Measurements from ENCODE around the gene AMIGO1.

AMIGO1 gene

DNA sequence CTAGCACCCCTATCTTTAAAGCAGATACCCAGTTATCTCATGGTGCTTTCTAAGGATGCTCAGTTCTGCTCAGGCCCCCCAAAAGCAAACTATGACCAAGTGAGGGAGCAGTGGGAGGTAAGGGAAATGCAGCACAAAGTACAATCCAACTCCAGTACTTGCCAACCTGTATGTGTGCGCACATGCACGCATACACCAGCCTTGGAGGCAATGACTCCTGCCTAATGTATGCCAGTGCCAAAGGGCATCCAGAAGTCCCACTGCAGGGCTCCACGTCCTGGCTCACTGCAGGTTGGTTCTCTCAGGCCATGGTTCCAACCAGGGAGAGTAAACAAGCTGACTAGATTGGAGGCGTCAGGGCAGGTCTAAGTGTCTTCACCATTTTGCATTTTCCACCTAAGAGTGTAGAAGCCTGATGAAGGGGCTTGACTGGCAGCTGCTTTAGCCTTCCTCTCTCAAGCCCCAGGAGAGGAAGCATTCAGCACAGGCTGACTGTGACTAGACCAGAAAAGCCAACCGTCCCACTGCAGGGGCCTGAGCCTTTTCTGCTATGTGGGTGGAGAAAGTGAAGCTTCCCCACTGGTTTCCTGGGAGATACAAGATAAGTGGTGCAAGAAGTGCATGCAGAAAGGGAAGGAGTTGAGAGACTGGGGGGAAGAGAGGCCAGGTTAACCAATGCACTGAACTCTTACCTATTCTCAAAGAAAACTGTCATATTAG is 7.7 kb downstream of the AMIGO1 start:
- no peaks in the 10 kb centered on the region for H3K9me3 ChIP-seq (ENCODE audit: insufficient read depth, low read depth, low read length)
- H2AFZ ChIP-seq (ENCODE audit: low read length): no peak overlapping the region
- peaks cover 36% of the 10 kb centered on the region for H3K4me1 ChIP-seq (ENCODE audit: insufficient read depth, low read length, poor library complexity, severe bottlenecking)
- H3K4me3 ChIP-seq (ENCODE audit: low read length, poor library complexity, severe bottlenecking): peak overlapping the region; percentile 21
- peaks cover 9% of the 10 kb centered on the region; the same call in 1 of the 2 replicates for H3K79me2 ChIP-seq (ENCODE audit: insufficient read depth, low read length)
- H3K9me2 ChIP-seq (replicated peaks; ENCODE audit: low read depth, low read length): no peaks in the 10 kb centered on the region
- peak overlapping the region; percentile 58 for H3K4me2 ChIP-seq (ENCODE audit: low read depth, low read length, poor library complexity, severe bottlenecking)
- TF ChIP-seq EZH2phosphoT487 (IDR thresholded peaks at IDR 0.05; ENCODE audit: borderline replicate concordance): no peak
- TF ChIP-seq, protein P1, sequence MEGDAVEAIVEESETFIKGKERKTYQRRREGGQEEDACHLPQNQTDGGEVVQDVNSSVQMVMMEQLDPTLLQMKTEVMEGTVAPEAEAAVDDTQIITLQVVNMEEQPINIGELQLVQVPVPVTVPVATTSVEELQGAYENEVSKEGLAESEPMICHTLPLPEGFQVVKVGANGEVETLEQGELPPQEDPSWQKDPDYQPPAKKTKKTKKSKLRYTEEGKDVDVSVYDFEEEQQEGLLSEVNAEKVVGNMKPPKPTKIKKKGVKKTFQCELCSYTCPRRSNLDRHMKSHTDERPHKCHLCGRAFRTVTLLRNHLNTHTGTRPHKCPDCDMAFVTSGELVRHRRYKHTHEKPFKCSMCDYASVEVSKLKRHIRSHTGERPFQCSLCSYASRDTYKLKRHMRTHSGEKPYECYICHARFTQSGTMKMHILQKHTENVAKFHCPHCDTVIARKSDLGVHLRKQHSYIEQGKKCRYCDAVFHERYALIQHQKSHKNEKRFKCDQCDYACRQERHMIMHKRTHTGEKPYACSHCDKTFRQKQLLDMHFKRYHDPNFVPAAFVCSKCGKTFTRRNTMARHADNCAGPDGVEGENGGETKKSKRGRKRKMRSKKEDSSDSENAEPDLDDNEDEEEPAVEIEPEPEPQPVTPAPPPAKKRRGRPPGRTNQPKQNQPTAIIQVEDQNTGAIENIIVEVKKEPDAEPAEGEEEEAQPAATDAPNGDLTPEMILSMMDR (conservative IDR thresholded peaks at IDR 0.05; ENCODE audit: low read length): no peak
- no peaks in the 10 kb centered on the region; the same call in 1 of the 2 replicates for H3K36me3 ChIP-seq (ENCODE audit: insufficient read depth, low read length)
- peak overlapping the region; percentile 30 for H3K9ac ChIP-seq (ENCODE audit: low read depth, low read length, poor library complexity, severe bottlenecking)
- no peaks in the 10 kb centered on the region for H3F3A ChIP-seq (ENCODE audit: low read depth)
- no peaks in the 10 kb centered on the region for H3K27me3 ChIP-seq (ENCODE audit: insufficient read depth, low read length, poor library complexity, severe bottlenecking)
- no peaks in the 10 kb centered on the region for H4K20me1 ChIP-seq (ENCODE audit: insufficient read depth, low read length, poor library complexity, severe bottlenecking)

DNA sequence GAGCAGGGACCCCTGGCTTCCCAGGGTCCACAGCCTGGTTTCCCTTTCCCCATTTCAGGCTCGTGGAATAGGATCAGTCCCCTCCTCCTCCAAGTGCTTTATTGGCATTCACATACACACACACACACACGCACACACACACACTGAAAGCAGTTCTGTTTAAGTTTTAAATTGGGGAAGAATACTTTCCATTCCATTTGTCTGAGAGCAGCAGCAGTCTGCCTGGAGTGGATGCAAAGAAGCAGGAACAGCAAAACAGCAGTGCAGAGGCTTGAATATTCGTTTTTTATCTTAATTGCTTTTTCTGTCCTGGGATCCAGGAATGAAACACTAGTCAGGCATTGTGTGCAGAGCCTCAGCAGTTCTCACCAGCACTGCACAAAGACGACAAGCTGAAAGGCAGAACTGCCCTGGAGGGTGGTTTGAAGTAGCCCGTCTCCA is 8.6 kb downstream of the AMIGO1 start:
- Histone ChIP-seq H3K4me3 (ENCODE audit: low read length, poor library complexity, severe bottlenecking) (no peak overlapping the region), H4K20me1 (ENCODE audit: insufficient read depth, low read length, poor library complexity, severe bottlenecking) (no peaks in the 10 kb centered on the region), H3K4me1 (ENCODE audit: insufficient read depth, low read length, poor library complexity, severe bottlenecking) (peaks cover 36% of the 10 kb centered on the region), H3K4me2 (ENCODE audit: low read depth, low read length, poor library complexity, severe bottlenecking) (peak overlapping the region; percentile 58), H3K27me3 (ENCODE audit: insufficient read depth, low read length, poor library complexity, severe bottlenecking) (no peaks in the 10 kb centered on the region), H3K9me3 (ENCODE audit: insufficient read depth, low read depth, low read length) (no peaks in the 10 kb centered on the region), H3K79me2 (ENCODE audit: insufficient read depth, low read length) (peaks cover 16% of the 10 kb centered on the region; the same call in 1 of the 2 replicates), H3K36me3 (ENCODE audit: insufficient read depth, low read length) (peaks cover 5% of the 10 kb centered on the region; the same call in 1 of the 2 replicates), H3K9me2 (replicated peaks; ENCODE audit: low read depth, low read length) (no peaks in the 10 kb centered on the region), H2AFZ (ENCODE audit: low read length) (no peak overlapping the region), H3F3A (ENCODE audit: low read depth) (no peaks in the 10 kb centered on the region), H3K9ac (ENCODE audit: low read depth, low read length, poor library complexity, severe bottlenecking) (peak overlapping the region; percentile 30)
- TF ChIP-seq, protein P1 (conservative IDR thresholded peaks at IDR 0.05; ENCODE audit: low read length): no peak
- no peak for TF ChIP-seq EZH2phosphoT487 (IDR thresholded peaks at IDR 0.05; ENCODE audit: borderline replicate concordance)

DNA sequence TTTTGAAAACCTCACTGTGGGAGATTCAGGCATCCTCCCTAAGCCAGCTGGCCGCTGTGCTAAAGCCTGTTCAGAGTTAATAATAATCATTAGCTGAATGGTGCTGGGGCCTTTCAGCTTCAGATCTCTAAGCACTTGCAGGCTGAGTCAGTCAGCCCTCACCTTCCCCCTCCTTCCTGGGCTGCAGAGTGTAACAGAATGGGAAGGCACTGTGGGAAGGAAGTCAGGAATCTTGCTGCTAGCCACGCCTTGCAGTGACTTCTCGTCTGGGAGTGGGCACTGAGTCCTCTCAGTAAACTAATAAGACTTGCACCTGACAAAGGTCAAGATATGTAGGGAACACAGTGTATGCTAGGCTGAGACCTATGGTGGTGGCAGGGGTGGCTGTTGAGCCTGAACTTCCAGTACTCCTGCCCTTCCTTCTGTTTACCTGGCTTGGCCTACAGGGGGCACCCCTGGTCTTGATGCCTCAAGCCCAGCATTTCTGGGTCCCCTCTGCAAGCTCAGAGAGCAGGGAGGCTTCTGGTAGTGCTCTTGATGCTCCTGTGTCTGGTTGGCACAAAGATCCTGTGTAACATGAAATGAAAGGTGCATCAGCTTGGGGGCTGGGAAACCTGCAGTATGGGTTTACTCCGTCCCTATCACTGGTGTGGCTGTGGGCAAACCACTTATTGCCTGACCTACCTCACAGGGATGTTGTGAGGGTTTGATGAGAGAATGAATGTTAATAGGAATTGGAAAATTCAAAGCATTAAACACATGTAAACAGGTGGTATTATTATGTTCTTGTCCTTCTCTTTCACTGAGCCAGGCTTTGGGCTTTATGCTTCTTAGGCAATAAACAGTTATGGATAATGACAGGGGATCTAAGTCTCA is 9.6 kb downstream of the AMIGO1 start:
- Histone ChIP-seq H3K9me3 (ENCODE audit: insufficient read depth, low read depth, low read length) (no peaks in the 10 kb centered on the region), H3K79me2 (ENCODE audit: insufficient read depth, low read length) (peaks cover 27% of the 10 kb centered on the region), H4K20me1 (ENCODE audit: insufficient read depth, low read length, poor library complexity, severe bottlenecking) (peaks cover 2% of the 10 kb centered on the region), H3K4me3 (ENCODE audit: low read length, poor library complexity, severe bottlenecking) (no peak overlapping the region), H3K9ac (ENCODE audit: low read depth, low read length, poor library complexity, severe bottlenecking) (no peak overlapping the region), H3K4me2 (ENCODE audit: low read depth, low read length, poor library complexity, severe bottlenecking) (no peak overlapping the region), H3F3A (ENCODE audit: low read depth) (no peaks in the 10 kb centered on the region), H3K9me2 (replicated peaks; ENCODE audit: low read depth, low read length) (no peaks in the 10 kb centered on the region), H2AFZ (ENCODE audit: low read length) (no peak overlapping the region), H3K27me3 (ENCODE audit: insufficient read depth, low read length, poor library complexity, severe bottlenecking) (no peaks in the 10 kb centered on the region), H3K36me3 (ENCODE audit: insufficient read depth, low read length) (peaks cover 6% of the 10 kb centered on the region; the same call in 1 of the 2 replicates), H3K4me1 (ENCODE audit: insufficient read depth, low read length, poor library complexity, severe bottlenecking) (peaks cover 43% of the 10 kb centered on the region)
- TF ChIP-seq EZH2phosphoT487 (IDR thresholded peaks at IDR 0.05; ENCODE audit: borderline replicate concordance): no peak
- TF ChIP-seq, protein P1 (conservative IDR thresholded peaks at IDR 0.05; ENCODE audit: low read length): peak; percentile 71

Data from Loucy (cell line).